Stimulated activated naive B cell treated with anti-CD40 and anti-IgM and Interleukin-4, amounts not matched to agents 10 μg/mL and 1 μg/mL and 100 μg/mL, for 72 hours (primary cell): ENCODE measurements around the gene PARD3.

Experiments used
- ATAC-seq, 2 donors: fragments of 150-1000 bp; cut with Tn5 transposase; replicated peaks; 2 replicates each; pipeline ENCODE4 v1.10.0; 2021; ENCODE audit warnings: moderate library complexity in 1 of 2
- DNase-seq: peaks from one replicate; pipeline ENCODE4 v3.0.0; 2021
- H3K27ac Mint-ChIP-seq: one replicate; pipeline ENCODE4 v1.8.0; 2022; ENCODE audit warnings: mild to moderate bottlenecking, mixed read lengths
- H3K27me3 Mint-ChIP-seq, 2 donors: one replicate each; pipeline ENCODE4 v1.8.0; 2022; ENCODE audit warnings: mixed read lengths in 2 of 2
- H3K36me3 Mint-ChIP-seq, 2 donors: one replicate each; pipeline ENCODE4 v1.8.0; 2022; ENCODE audit warnings: mixed read lengths in 2 of 2, mild to moderate bottlenecking in 1 of 2
- H3K4me1 Mint-ChIP-seq, 2 donors: one replicate each; pipeline ENCODE4 v1.8.0; 2022; ENCODE audit warnings: mixed read lengths in 2 of 2, mild to moderate bottlenecking in 1 of 2
- H3K4me3 Mint-ChIP-seq, 2 donors: one replicate each; pipeline ENCODE4 v1.8.0; 2022; ENCODE audit warnings: mild to moderate bottlenecking in 2 of 2, mixed read lengths in 2 of 2, moderate library complexity in 1 of 2
- H3K9me3 Mint-ChIP-seq, 2 donors: one replicate each; pipeline ENCODE4 v1.8.0; 2022; ENCODE audit warnings: mixed read lengths in 2 of 2, mild to moderate bottlenecking in 1 of 2

PARD3 gene

GRCh38 chr10:34773636-34774630, 41.2 kb downstream of the PARD3 start:
- ATAC-seq = no peak

GRCh38 chr10:34771525-34771924, 43.6 kb downstream of the PARD3 start:
- DNase-seq = no peak
- H3K4me3 Mint-ChIP-seq = no peak overlapping the region
- no peaks in the 10 kb centered on the region for H3K4me1 Mint-ChIP-seq
- H3K9me3 Mint-ChIP-seq = no peaks in the 10 kb centered on the region
- H3K27ac Mint-ChIP-seq = no peak overlapping the region
- H3K36me3 Mint-ChIP-seq = no peaks in the 10 kb centered on the region
- H3K27me3 Mint-ChIP-seq = no peaks in the 10 kb centered on the region
- ATAC-seq = no peak

More at GRCh38 chr10:34773636-34774630, 41.2 kb downstream of the PARD3 start:
- no peak overlapping the region for H3K4me3 Mint-ChIP-seq
- no peaks in the 10 kb centered on the region for H3K4me1 Mint-ChIP-seq
- H3K9me3 Mint-ChIP-seq = no peaks in the 10 kb centered on the region
- H3K27me3 Mint-ChIP-seq = peaks cover 0 to 4% of the 10 kb centered on the region in 2 donors
- no peaks in the 10 kb centered on the region for H3K36me3 Mint-ChIP-seq
- H3K27ac Mint-ChIP-seq = no peak overlapping the region
- no peak for DNase-seq

DNA sequence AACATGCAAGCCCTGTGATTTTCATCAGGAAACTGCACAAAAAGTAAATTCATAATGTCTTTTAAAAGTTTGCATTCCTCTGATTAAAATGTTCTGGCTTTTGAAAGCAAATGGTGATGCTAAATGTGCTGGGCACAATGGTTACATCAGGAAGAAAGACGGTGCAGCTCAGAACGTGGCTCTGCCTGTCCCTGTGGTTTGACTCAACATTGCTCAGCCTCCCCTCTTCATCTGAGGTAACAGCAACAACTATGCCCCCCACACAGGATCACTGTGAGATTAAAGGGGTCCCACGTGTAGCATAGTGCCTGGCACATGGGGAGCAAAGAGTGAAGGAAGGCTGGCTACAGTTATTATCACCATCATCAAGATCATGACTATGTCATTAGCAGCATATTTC, 44.0 kb downstream of the PARD3 start:
- DNase-seq = no peak
- Mint-ChIP-seq H3K4me3 (no peak overlapping the region), H3K27ac (no peak overlapping the region), H3K36me3 (no peaks in the 10 kb centered on the region), H3K4me1 (no peaks in the 10 kb centered on the region), H3K27me3 (no peaks in the 10 kb centered on the region), H3K9me3 (no peaks in the 10 kb centered on the region)
- ATAC-seq = no peak

DNA sequence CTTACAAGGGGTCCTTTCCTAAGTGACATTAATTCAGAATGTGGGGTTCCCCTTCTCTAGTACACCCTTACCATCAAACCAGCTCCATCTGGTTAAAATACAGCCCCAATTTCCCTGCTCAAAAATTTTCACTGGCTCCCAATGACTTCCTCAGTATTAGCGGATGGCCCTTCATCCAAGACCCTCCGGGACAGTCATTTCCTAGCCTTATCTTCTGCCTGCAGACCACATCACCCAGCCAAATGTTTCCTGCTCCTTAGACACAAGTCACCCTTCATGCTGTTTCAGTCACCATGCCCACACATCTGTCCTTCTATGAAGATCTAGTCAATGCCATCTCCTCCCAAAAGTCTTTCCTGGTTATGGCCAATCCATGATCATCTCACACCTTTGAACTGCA, 45.2 kb downstream of the PARD3 start:
- H3K36me3 Mint-ChIP-seq = no peaks in the 10 kb centered on the region
- no peak for ATAC-seq
- H3K4me3 Mint-ChIP-seq = no peak overlapping the region
- H3K9me3 Mint-ChIP-seq = no peaks in the 10 kb centered on the region
- no peaks in the 10 kb centered on the region for H3K4me1 Mint-ChIP-seq
- no peak overlapping the region for H3K27ac Mint-ChIP-seq
- DNase-seq = no peak
- H3K27me3 Mint-ChIP-seq = no peaks in the 10 kb centered on the region

- Mint-ChIP-seq H3K9me3 (no peaks in the 10 kb centered on the region), H3K4me3 (no peak overlapping the region), H3K27ac (no peak overlapping the region), H3K36me3 (no peaks in the 10 kb centered on the region), H3K27me3 (no peaks in the 10 kb centered on the region), H3K4me1 (no peaks in the 10 kb centered on the region)
- DNase-seq (no peak), ATAC-seq (no peak)
Observed at GRCh38 chr10:34768972-34769330, 46.1 kb downstream of the PARD3 start.

DNA sequence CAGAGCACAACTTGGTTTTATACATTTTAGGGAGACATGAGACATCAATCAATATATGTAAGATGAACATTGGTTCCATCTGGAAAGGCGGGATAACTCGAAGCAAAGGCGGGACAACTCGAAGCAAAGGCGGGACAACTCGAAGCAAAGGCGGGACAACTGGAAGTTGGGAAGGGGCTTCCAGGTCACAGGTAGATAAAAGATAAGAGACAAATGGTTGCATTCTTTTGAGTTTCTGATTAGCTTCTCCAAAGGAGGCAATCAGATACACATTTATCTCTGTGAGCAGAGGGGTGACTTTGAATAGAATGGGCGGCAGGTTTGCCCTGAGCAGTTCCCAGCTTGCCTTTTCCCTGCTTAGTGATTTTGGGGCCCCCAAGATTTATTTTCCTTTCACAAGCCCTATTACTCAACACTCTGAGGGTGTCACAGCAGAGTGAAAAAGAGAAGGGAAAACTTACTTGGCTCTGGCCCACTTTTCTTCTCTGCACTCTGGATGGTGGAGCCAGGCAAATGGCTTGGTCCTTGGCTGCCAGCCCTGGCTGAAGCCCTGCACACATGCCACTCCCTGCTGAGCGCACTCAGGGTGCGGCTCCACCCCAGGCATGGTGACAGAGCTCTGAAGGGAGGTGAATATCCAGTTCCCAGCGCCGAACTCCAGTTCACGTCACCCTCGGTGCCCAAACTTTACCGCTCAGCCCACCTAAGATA, 46.7 kb downstream of the PARD3 start:
- DNase-seq = no peak
- Mint-ChIP-seq H3K27ac (no peak overlapping the region), H3K9me3 (no peaks in the 10 kb centered on the region)

GRCh38 chr10:34766811-34767494, 48.1 kb downstream of the PARD3 start:
- Mint-ChIP-seq H3K4me1 (no peaks in the 10 kb centered on the region), H3K27me3 (peaks cover 0 to 3% of the 10 kb centered on the region in 2 donors), H3K27ac (no peak overlapping the region), H3K4me3 (no peak overlapping the region), H3K9me3 (no peaks in the 10 kb centered on the region), H3K36me3 (no peaks in the 10 kb centered on the region)
- ATAC-seq (no peak), DNase-seq (no peak)

More for the DNA sequence above, 46.7 kb downstream of the PARD3 start:
- H3K36me3 Mint-ChIP-seq = no peaks in the 10 kb centered on the region
- H3K4me3 Mint-ChIP-seq = no peak overlapping the region
- H3K4me1 Mint-ChIP-seq = no peaks in the 10 kb centered on the region
- no peak for ATAC-seq
- no peaks in the 10 kb centered on the region for H3K27me3 Mint-ChIP-seq

DNA sequence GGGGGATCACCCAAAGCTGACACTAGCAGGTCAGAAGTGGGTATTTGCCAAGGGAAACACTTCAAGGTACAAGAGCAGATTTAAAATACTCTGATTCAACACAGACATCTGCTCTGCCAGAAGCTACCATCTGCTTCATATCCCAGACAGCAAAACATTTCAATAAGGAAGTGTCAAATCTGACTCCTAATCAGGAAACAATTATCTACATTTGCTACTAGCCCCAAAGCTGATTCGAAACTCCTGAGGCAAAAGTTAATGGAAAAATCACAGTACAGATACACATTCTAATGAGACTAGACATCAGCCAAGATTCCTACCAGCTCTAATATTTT, 48.9 kb downstream of the PARD3 start:
- Mint-ChIP-seq H3K27ac (no peak overlapping the region), H3K4me1 (no peaks in the 10 kb centered on the region), H3K9me3 (no peaks in the 10 kb centered on the region), H3K27me3 (peaks cover 0 to 3% of the 10 kb centered on the region in 2 donors), H3K4me3 (no peak overlapping the region), H3K36me3 (no peaks in the 10 kb centered on the region)
- DNase-seq (no peak), ATAC-seq (no peak)

DNA sequence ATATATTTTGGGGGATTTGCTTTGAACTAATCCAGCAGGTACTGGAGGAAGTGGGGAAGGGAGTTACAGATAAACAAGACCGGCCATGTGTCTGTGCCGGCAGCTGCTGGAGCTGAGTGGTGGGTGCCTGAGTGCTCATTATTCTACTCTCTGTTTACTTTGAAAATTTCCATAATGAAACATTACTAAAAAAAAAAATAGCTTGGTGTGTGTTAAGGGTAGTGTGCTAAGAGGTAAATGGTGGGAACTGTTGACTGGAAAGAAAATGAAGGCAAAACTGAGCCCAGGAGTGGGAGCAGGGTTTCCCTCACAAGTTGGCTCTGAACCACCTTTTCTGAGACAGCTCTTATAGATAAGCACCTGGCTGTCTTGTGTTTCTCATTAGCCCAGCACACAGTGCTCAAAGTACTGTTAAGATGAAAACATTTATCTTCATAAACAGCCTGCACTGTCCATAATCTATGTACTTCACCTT, 50.6 kb downstream of the PARD3 start:
- DNase-seq (no peak), ATAC-seq (no peak)
- no peak overlapping the region for H3K27ac Mint-ChIP-seq
- H3K36me3 Mint-ChIP-seq = no peaks in the 10 kb centered on the region
- no peaks in the 10 kb centered on the region for H3K9me3 Mint-ChIP-seq
- H3K4me3 Mint-ChIP-seq = no peak overlapping the region
- peaks cover 0 to 3% of the 10 kb centered on the region in 2 donors for H3K27me3 Mint-ChIP-seq
- no peaks in the 10 kb centered on the region for H3K4me1 Mint-ChIP-seq

- peaks cover 0 to 3% of the 10 kb centered on the region in 2 donors for H3K27me3 Mint-ChIP-seq
- DNase-seq = no peak
- H3K4me1 Mint-ChIP-seq = peaks cover 4 to 7% of the 10 kb centered on the region in 2 donors
- no peak overlapping the region for H3K4me3 Mint-ChIP-seq
- ATAC-seq = no peak
- peaks cover 3 to 4% of the 10 kb centered on the region in 2 donors for H3K36me3 Mint-ChIP-seq
- no peak overlapping the region for H3K27ac Mint-ChIP-seq
- H3K9me3 Mint-ChIP-seq = peaks cover 0 to 5% of the 10 kb centered on the region in 2 donors
Observed at GRCh38 chr10:34762603-34763299, 52.3 kb downstream of the PARD3 start.

DNA sequence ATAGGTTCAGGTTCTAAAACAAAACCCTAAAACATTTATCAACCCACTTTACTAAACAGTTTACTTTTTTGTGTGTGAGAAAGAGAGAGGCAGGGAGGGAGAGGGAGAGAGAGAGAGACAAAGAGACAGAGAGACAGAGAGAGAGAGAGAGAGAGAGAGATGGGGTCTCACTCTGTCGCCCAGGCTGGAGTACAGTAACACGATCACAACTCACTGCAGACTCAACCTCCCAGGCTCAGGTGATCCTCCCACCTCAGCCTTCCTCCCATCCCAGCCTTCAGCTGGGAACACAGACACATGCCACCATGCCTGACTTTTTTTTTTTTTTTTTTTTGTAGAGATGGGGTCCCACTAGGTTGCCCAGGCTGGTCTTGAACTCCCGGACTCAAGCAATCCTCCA, 52.9 kb downstream of the PARD3 start:
- DNase-seq (no peak), ATAC-seq (no peak)
- H3K4me1 Mint-ChIP-seq = peaks cover 4 to 7% of the 10 kb centered on the region in 2 donors
- peaks cover 0 to 3% of the 10 kb centered on the region in 2 donors for H3K27me3 Mint-ChIP-seq
- peaks cover 0 to 5% of the 10 kb centered on the region in 2 donors for H3K9me3 Mint-ChIP-seq
- H3K36me3 Mint-ChIP-seq = peaks cover 3 to 4% of the 10 kb centered on the region in 2 donors
- no peak overlapping the region for H3K4me3 Mint-ChIP-seq
- no peak overlapping the region for H3K27ac Mint-ChIP-seq

DNA sequence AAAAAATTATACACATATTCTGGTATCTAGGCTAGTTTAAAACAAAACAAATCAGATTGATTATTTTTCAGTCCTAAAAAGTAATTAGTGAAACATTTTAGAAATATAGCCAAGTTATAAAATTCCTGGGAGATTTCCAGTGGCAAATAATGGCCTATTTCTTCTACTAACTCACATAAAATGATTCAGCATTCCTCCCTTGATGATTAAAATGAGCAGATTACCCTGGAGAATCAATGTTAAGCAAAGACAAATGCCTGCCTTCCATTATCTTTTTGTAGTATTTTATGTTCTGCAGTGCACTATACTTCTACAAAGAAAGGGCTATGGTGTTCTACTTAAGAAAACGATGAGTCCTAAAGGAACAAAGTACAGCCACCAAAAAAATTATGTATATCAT, 53.6 kb downstream of the PARD3 start:
- no peak for ATAC-seq
- Mint-ChIP-seq H3K4me1 (peaks cover 4 to 7% of the 10 kb centered on the region in 2 donors), H3K27me3 (peaks cover 0 to 3% of the 10 kb centered on the region in 2 donors), H3K36me3 (peaks cover 3 to 4% of the 10 kb centered on the region in 2 donors), H3K27ac (no peak overlapping the region), H3K9me3 (peaks cover 0 to 5% of the 10 kb centered on the region in 2 donors), H3K4me3 (no peak overlapping the region)
- no peak for DNase-seq

GRCh38 chr10:34760606-34761005, 54.5 kb downstream of the PARD3 start:
- H3K9me3 Mint-ChIP-seq = peaks cover 0 to 5% of the 10 kb centered on the region in 2 donors
- H3K36me3 Mint-ChIP-seq = peaks cover 3 to 4% of the 10 kb centered on the region in 2 donors
- H3K27me3 Mint-ChIP-seq = peaks cover 0 to 3% of the 10 kb centered on the region in 2 donors
- H3K27ac Mint-ChIP-seq = no peak overlapping the region
- DNase-seq (no peak), ATAC-seq (no peak)
- H3K4me1 Mint-ChIP-seq = peaks cover 4 to 7% of the 10 kb centered on the region in 2 donors
- no peak overlapping the region for H3K4me3 Mint-ChIP-seq

GRCh38 chr10:34759837-34760215, 55.3 kb downstream of the PARD3 start:
- Mint-ChIP-seq H3K9me3 (peaks cover 0 to 5% of the 10 kb centered on the region in 2 donors), H3K4me1 (peaks cover 4 to 7% of the 10 kb centered on the region in 2 donors), H3K36me3 (peaks cover 3 to 4% of the 10 kb centered on the region in 2 donors), H3K4me3 (no peak overlapping the region), H3K27me3 (peaks cover 0 to 3% of the 10 kb centered on the region in 2 donors), H3K27ac (no peak overlapping the region)
- no peak for DNase-seq
- ATAC-seq = no peak
